Stimulated activated CD4-positive, alpha-beta T cell treated with anti-CD3 and anti-CD28 coated beads, Interleukin-1b, Interleukin-23, amount 100 ng/mL, for 4 hours (primary cell): Measurements from ENCODE around the gene TARS3.

ENCODE experiments used
- DNase-seq, 2 donors: peaks; one replicate each; pipeline ENCODE4 v3.0.0-alpha.2; 2020; ENCODE audit warnings: low read depth in 2 of 2

Gene TARS3

DNA sequence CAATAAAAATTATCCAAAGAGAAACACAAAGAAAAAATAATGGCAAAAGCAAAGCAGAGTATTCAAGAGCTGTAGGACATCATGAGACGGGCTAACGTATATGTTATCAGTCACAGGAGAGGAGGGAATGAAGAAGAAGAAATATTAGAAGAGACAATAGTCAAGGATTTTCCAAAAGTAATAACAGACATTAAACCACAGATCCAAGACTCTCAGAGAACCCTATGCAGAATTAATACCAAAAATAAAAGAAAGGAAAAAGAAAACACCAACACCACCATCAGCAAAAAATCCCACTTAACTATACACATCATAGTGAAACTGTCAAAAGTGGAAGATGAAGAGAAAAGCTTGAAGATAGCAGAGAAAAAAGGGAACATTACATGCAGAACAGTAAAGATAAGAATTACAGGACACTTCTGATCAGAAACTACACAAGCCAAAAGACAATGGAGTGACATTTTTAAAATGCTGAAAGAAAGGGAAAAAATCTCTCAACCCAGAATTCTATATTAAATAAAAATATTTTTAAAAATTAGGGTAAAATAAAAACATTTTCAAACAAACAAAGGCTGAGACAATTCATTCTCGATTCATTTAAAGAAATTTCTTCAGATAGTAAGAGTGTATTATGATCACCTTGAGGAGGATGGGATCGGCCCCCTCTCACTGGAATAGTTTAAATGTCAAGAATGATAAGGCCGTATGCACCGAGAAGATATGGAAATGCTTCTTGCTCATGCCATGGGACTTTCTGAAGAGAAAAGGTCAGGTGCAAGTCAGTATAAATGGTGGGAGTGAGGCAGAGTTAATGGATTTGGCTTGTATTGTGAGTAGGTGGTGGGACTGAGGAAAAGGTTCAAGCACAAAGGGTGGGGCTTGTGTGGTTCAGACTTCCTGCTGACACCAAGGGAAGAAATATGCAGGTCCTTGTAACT lies 100.6 kb downstream of the TARS3 start:
- DNase-seq = no peak

DNA sequence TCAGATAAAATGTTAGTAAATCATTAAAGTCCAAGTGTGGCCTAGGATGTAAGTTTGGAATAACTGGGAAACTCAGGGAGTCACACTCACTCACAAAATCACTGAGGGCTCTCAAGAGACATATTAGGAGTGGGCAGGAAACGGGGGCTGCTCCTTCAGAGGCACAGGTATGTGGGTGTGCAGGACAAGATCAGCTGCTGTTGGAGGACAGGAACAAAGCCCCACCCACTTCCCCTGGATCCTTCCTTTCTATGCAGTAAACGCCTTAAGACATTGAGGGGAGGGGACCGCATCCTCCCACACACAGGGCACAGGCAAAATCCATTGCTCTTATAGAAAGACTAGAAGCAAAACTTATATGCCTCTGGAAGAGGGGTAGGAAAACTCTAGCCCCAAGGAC lies 102.3 kb downstream of the TARS3 start:
- no peak for DNase-seq

DNA sequence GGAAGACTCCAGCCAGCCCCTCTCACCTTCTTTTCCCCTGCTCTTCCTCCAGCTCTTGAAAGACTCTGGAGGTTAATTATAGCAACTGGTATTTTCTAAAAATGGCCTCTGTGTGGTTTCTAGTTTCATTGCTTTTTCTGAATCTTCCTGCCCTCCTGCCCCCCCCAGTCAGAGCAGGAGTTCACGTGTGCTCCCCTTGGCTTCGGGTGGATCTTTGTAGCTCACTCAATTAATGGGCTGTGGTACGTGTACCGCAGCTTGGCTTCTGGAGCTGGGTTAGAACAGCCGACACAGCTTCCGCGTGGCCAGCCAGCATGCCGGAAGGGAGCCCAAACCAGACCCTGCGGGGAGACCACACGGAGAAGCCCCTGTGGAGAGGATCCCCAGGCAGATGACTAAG lies 103.6 kb downstream of the TARS3 start:
- no peak for DNase-seq

GRCh38 chr15:101619615-101619865 lies 104.7 kb downstream of the TARS3 start:
- DNase-seq = no peak

DNA sequence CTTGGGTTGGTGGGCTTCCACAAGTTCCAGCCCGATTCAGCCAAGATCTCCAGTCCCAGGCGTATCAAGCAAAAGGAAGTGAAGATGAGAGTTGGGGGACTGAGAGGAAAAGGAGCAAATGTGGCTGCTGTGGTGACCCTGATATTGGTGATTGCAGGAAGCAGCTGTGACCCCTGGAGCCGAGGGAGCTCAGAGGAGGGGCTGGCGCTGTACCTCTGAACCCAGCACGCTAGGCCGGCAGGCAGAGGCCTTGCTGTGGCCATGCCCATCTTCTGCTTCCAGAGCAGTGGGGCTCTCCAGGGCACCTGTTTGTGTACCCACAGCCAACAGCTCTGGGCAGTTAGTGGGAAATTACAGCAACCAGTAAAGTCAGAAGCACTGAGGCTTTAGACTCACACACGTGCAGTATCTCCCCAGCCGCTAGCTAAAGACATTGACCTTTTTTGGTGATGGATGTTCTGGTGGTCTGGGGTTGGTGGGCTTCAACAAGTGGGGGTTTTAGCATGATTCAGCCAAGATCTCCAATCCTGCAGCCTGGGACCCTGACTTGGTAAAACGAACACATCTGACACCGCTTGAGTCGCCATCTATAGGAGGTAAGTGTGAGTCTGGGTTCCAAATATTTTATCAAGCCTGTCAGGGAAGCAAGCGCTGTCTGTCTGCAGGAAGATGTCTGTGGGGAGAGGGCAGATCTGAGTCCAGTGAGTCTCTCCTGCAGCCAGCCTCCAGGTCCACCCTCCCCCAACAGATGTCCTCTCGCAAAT lies 105.2 kb downstream of the TARS3 start:
- no peak for DNase-seq

GRCh38 chr15:101618076-101618475 lies 106.2 kb downstream of the TARS3 start:
- DNase-seq = no peak

DNA sequence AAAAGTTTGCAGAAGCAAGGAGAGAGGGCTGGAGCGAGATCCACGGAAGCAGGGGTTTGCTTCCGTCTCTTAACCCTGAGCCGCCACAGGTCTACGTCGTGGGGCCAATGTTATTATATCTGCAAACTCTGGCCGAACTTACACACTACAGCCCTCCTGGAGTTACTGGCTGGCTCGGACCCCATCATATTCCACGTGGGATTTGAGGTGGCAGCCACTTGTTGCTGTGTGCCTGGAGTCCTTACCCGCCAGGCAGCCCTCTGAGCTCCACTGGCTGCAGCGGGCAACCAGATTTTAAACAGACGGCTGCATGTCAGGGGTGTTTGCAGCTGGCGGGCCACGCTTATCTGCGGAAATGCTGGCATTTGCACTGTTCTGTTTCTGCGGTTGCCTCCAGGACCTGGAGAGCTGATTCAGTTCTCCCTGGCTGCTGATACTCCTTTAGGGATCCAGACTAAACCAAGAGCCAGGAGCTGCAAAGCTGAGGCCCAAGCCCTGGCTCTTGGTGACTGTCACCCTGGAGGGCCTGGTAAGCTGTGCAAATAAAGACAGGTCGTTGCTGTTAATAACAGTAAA lies 106.8 kb downstream of the TARS3 start:
- DNase-seq = no peak

- DNase-seq = no peak
Measured at GRCh38 chr15:101615986-101616848, 108.1 kb downstream of the TARS3 start.

GRCh38 chr15:101615414-101615985 lies 108.8 kb downstream of the TARS3 start:
- DNase-seq = no peak

- DNase-seq = no peak
Measured at GRCh38 chr15:101614761-101615160, 109.5 kb downstream of the TARS3 start.

DNA sequence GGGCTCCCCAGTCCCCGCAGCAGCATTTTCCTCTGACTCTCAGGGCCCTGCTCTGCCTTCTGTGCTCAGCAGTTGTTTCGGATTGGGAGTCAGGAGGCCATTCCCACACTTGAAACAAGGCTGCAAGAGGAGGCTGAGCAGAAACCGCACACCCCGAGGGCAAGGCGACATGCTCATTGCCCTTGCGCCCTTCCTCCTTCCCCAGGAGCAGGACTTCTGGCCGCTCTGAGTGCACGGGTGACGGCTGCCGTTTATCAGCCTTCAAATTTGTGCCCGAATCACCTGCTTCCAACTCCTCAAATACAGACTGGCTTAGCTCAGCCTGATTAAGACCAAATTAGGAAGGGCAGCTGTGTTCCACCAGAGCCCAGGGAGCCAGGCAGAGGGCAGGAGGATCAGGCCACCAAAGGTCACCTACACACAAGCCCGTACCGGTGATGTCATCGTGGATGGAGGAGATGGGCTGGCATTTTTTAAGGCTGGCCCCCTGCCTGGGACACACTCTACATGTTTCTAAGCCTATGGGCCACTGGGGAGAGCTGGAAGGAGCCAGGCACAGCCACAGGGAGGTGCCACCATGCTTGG lies 110.2 kb downstream of the TARS3 start:
- no peak for DNase-seq

DNA sequence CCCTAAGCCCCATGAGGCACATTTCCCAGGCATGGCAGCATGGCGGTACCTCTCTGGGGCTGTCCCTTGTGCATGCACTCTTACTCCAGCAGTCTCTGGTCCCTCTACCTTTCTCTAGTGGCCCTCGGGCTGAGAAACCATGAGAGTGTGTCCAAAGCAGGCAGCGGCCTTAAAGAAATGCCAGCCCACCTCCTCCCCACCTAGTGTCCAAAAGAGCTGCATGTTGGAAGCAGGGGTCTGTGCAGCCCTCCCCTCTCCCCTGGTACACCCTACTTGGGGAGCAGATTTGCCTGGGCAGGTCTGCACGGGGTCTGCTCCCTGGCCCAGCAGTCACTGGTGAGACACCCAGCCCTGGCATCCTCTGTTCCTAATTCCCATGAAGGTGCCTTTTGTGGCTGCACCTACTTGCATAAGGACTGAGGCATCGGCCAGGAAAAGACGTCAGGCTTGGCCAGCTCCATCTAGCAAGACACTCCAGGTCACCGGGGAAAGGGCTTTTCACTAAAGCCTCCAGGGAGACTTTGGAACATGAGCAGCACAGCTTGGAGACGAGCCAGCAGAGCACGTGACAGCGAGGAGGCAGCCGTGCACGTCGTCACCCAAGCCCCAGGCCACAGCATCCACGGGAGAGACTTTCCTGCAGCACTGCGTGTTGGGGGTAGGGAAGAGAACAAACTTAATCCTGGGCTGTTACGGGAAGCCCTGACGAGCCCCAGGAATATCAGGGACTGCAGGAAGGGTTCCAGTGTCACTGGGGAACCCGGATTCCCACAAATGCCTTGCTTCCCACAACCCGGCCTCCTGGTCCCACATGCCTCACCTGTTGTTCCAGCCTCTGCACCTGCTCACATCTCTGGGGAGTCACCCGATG lies 110.9 kb downstream of the TARS3 start:
- no peak for DNase-seq

GRCh38 chr15:101612676-101613075 lies 111.6 kb downstream of the TARS3 start:
- DNase-seq = no peak

DNA sequence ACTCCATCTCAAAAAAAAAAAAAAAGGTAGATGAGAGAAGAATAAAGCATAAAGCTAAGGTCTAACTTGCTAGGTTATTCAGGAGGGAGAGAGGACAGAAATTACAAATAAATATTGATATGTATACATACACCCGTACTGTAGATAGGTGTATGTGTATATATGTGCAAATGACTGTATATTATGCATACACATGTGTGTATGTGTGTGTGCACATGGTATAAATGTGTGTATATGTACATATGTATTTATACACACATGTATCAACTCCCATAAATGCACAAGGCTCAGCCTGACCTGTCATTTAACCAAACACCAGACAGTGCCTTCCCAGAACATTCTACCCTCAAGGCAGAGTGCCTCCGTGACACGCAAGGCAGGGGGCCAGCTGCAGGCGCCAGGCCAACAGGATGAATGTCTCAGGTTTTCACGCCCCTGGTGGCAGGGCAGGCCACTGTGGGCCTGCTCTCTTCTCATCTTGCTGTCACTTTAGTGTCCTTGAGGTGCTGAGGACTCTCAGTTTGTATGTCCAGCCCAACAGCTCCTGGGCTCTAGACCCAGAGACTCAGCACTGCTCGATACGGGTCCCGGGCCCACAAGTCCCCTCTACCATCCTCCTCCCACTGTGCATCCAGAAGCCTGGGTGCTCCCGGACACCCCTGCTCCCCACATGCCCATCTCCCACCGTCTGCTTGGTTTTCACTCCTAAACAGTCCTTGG lies 112.5 kb downstream of the TARS3 start:
- DNase-seq = no peak

- no peak for DNase-seq
Measured at GRCh38 chr15:101611007-101611406, 113.3 kb downstream of the TARS3 start.

DNA sequence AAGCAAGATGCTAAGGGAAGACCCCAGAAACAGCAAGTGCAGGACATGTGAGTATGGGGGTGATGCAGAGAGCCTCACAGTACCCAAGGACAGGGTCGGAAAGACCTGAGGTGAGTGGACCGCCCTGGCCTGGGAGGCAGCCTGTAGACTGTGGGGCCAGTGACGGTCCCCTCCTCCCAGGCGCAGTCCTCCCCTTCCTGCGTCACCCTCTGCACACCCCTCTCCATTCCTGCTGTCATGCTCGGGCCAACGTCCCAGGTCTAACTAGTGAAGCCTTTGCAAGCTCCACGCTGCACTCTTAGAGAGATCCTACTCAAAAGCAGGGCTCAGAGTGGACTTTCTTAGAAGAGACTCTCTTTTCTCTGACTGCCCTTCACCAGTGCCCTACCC lies 113.7 kb downstream of the TARS3 start:
- no peak for DNase-seq

DNA sequence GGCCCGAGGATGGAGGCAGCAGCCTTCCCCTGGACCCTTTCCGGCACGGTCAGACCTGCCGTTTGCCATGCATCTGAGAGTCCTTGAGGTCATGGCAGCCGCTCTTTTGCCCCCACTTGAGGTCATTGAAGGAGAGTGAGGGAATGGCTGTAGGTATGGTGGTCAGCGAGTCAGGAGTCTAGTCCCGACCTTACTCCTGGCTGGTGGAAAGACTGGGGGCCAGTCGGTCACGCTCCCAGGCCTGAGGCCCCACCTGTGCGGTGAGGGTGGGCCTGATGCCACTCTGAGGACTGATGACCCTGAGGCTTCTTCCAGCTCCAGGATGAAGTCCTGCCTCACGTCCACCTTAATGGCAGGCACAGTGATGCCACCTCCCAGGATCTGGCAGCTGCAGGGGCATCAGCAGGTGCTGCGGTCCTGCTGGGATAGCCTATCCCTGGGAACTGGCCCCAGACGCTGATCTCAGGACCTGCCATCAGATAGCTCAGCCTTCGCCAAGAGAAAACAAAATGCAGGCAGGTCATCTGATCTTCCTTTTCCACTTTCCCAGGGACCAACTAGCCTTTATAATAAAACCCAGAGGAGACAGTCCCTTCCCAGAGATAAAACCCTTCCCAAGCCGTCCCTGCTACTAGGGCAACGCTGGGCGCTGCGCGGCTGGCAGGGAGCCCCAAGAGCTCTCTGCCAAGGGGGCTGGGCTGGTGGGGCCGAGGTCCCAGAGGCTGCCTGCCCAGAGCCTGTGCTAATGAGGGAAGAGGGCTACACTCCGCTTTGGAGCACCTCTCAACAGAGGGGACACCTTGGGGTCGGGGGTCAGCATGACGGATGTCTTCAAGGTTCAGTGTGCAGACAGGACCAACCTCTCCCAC lies 114.3 kb downstream of the TARS3 start:
- no peak for DNase-seq

GRCh38 chr15:101608201-101608600 lies 116.1 kb downstream of the TARS3 start:
- no peak for DNase-seq

- DNase-seq = no peak
Measured at GRCh38 chr15:101607108-101607507, 117.2 kb downstream of the TARS3 start.
